ES-I3 (cell line): Measurements from ENCODE around the gene ADAMTS14.

ENCODE experiments used
- H3K36me3 ChIP-seq: 2 replicates; pipeline ENCODE4 v1.6.1; 2013; ENCODE audit warnings: mild to moderate bottlenecking, low read length, control low read depth, moderate library complexity; ENCODE audit not compliant: insufficient read depth
- H3K4me1 ChIP-seq: 2 replicates; pipeline ENCODE4 v1.6.1; 2013; ENCODE audit warnings: mild to moderate bottlenecking, control low read depth, low read length; ENCODE audit not compliant: insufficient read depth
- H3K9ac ChIP-seq: 2 replicates; pipeline ENCODE4 v1.6.1; 2013; ENCODE audit warnings: low read depth, mild to moderate bottlenecking, low read length, moderate library complexity
- H3K9me3 ChIP-seq: 2 replicates; pipeline ENCODE4 v1.6.1; 2013; ENCODE audit warnings: mild to moderate bottlenecking, low read length, moderate library complexity; ENCODE audit not compliant: control insufficient read depth, insufficient read depth

ADAMTS14 gene

DNA sequence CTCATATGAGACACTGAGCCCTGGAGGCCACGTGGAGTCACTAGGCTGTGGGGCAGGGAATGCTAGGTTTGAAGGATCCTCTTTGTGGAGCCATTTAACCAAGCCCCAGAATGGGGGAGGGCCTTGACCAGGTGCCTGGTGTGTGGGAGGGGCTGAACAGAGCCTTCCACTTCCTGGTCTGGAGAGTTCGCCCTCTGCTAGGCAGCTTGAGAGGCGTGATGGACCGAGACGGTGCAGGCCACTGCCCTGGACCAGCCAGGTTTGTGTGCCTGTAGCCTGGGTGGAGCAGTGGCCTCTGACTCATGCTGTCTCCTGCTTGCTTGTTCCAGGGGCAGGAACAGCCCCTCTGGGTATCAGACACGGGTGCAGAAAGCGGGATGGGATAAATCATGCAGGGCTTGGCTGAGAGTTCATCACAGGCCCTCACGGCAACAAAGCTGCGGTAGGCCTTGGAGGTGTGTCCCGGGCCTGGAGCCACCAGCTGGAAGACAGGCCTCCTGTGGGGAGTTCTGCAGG lies 27.4 kb downstream of the ADAMTS14 start:
- Histone ChIP-seq H3K36me3 (no peaks in the 10 kb centered on the region), H3K9ac (no peak overlapping the region), H3K4me1 (no peaks in the 10 kb centered on the region), H3K9me3 (no peaks in the 10 kb centered on the region)

DNA sequence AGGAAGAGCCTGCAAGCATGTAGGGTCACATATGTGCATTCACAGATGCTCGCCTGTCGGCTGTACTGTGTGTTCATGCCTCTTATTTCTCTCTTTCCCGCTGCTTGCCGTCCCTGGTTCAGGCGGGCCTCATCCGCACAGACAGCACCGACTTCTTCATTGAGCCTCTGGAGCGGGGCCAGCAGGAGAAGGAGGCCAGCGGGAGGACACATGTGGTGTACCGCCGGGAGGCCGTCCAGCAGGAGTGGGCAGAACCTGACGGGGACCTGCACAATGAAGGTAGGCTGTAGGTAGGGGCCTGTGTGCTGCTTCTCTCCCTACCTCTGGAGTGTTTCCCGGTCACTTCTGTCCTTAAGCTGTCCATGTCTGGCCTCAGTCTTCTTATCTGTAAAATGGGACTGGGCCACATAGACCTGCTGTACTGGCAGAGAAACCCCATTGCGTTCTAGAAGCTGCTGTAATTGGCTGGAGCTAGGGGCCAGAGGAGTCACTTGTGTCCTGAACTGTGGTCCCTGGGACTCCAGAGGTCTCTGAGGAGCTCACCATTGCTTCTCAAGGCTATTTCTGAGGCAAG lies 30.0 kb downstream of the ADAMTS14 start:
- Histone ChIP-seq H3K36me3 (no peaks in the 10 kb centered on the region), H3K9me3 (no peaks in the 10 kb centered on the region), H3K4me1 (no peaks in the 10 kb centered on the region), H3K9ac (no peak overlapping the region)

DNA sequence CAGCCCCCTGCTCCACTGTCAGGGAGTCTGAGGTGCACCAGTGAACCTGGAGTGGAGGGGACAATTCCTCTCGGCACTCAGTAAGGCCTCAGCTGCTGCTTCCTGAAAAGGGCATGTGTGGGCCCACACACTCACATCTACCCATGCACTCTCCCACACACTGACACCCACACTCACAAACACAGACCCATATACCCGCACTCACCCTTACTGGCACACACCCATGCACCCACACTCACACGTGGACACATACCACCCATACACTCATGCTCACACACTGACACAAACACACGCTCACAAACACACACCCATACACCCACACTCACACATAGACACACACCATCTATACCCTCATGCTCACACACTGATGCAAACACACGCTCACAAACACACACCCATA lies 31.9 kb downstream of the ADAMTS14 start:
- Histone ChIP-seq H3K9ac (no peak overlapping the region), H3K4me1 (no peaks in the 10 kb centered on the region), H3K9me3 (no peaks in the 10 kb centered on the region), H3K36me3 (no peaks in the 10 kb centered on the region)

DNA sequence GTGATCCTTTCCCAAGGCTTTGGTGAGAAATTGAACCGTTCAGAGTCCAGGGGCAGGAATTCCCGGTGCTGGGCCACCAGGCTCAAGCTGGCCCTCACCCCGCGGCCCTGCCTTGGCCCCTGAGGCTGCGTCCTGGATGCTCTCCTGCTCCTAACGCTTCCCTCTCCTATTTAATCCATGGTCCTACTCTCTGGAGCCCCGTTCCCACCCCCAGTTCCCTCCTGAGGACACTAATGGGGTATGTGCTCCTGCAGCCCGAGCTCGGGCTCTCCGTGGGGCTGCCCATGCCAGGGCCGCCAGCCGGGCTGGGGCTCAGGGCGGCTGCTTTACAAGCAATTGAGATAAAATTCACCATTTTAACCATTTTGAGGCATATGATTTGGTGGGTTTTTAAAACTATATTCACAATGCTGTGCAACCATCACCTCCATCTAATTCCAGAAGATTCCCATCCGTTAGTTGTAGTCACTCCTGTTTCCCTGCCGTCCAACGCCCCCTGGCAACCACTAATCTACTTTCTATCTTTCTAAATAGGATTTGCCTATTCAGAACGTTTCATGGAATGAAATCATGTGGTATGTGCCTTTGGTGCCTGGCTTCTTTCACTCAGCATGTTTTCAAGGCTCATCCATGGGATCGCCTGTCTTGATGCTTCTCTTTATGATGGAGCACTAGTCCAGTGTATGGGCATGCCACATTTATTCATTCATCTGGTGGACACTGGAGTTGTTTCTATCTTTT lies 33.0 kb downstream of the ADAMTS14 start:
- H3K9ac ChIP-seq, result no peak overlapping the region
- H3K4me1 ChIP-seq, result no peaks in the 10 kb centered on the region
- H3K36me3 ChIP-seq, result no peaks in the 10 kb centered on the region
- H3K9me3 ChIP-seq, result no peaks in the 10 kb centered on the region

DNA sequence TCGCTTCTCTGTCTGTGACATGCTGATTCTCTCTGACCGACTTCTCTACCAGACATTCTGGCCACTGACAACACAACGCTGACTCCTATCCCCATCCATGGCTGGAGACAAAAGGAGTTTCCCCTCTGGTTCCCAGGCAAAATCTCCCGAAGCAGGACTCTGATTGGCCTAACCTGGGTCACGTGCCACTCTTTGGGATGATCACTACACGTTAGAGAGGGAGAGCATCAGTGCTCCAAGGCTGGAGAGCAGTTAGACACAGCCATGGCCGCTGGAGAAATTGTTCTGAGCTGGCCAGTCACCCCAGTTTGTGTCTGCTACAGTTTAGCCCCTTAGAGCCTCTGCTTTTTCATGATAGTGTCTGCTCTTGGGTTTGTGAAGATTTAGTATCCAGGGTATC lies 38.9 kb downstream of the ADAMTS14 start:
- H3K9ac ChIP-seq, result no peak overlapping the region
- no peaks in the 10 kb centered on the region for H3K9me3 ChIP-seq
- no peaks in the 10 kb centered on the region for H3K36me3 ChIP-seq
- peaks cover 12% of the 10 kb centered on the region for H3K4me1 ChIP-seq

DNA sequence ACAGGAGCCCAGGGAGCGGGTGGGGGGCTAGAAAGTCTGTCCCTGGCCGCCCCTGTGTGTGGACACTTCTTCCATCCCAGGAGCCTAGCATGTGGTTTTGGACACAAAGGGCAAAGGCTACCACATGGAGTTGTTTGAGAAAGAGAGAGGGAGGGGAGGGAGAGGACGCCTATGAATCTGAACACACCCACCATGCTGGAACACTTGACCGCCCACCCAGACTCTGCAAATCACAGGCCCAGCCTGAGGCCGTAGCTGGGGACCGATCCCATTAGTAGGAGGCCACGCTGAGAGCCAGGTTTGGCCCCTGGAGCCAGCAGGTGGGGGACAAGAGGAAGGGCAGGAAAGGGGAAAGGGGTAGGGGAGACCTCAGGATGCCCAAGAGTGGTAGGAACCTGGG lies 39.6 kb downstream of the ADAMTS14 start:
- H3K9me3 ChIP-seq, result no peaks in the 10 kb centered on the region
- H3K9ac ChIP-seq, result no peak overlapping the region
- peaks cover 19% of the 10 kb centered on the region for H3K4me1 ChIP-seq
- H3K36me3 ChIP-seq, result no peaks in the 10 kb centered on the region

DNA sequence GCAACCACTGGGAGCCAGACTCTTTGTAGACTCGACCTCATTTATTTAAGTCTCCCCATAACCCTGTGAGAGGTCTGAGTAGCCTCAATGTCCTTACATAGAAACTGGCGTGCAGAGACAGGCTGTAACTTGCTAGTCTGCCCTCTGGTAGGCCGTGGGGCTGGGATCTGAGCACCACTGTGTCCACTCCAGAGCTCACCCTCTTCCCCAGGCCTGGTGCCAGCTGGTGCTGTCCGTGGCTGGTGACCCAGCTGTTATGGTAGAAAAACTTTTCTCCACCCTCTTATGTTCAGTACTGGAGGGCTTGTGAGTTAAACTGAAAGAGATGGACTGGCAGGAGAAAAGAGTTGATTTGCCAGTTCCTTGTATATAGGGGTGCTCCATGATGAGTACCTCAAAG lies 41.9 kb downstream of the ADAMTS14 start:
- Histone ChIP-seq H3K4me1 (peaks cover 20% of the 10 kb centered on the region), H3K9ac (no peak overlapping the region), H3K9me3 (no peaks in the 10 kb centered on the region), H3K36me3 (no peaks in the 10 kb centered on the region)

DNA sequence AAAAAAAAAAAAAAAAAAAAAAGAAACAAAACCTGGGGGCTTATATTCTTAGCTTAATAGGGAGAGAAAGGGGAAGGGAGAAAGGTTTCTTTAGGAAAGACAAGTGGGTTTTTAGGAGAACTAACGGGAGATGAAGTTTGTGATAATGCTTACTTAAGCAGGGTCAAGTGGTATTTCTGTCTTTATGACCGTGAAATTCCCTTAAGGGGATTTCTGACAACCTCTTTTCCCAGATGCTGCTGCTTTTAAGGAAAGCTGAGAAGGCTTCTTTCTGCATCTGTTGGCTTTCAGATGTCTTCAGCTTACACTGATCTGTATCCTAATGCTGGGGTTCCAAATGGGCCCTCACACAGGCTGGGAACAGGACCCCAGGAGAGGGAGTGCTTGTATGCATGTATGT lies 42.6 kb downstream of the ADAMTS14 start:
- Histone ChIP-seq H3K9ac (no peak overlapping the region), H3K4me1 (peaks cover 20% of the 10 kb centered on the region), H3K9me3 (no peaks in the 10 kb centered on the region)

DNA sequence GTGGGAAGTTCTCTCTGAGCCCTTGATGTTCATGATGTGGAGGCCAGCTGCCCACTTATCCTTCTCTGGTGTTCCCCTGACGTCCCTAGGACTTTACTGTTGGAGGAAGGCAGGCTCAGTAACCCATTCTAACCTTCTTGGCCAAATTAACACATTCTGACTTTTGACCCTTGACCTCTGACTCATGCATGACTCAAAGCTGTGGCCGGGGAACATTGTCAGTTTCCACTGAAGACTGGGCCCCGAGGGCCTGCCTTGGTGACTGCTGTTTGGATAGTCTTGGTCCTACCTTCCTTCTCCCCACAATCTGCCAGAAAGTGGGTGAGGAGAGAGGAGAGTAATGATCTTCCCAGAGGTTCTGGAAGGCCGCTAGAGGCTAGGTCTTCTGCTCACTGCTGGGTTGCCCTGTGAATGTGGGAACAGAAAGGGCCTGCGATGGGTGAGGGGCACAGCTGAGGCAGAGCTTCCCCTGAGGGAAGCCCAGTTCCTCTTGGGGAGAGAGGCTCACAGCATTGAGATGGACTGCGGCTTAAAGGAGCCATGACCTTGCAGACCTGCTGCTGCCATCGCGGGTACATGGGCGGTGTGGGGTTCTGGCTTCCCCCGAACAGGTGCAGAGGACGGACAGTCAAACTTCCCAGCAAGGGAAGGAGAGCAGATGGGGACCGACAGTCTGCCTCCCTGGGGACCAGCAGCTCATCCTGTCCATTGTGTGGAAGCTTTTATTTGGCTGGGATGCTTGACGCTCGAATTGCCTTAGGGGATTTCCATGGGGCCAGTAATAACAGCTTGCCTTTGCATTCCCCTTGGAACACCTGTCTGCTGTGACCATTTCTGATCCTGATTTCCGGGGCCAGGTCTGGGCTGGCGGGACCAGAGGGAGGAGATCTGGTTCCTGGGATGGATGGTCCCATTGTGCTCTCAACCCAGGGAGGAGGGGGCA lies 43.8 kb downstream of the ADAMTS14 start:
- H3K9ac ChIP-seq, result no peak overlapping the region
- peaks cover 20% of the 10 kb centered on the region for H3K4me1 ChIP-seq
- H3K36me3 ChIP-seq, result no peaks in the 10 kb centered on the region
- no peaks in the 10 kb centered on the region for H3K9me3 ChIP-seq

More for the DNA sequence above, 42.6 kb downstream of the ADAMTS14 start:
- H3K36me3 ChIP-seq, result no peaks in the 10 kb centered on the region

DNA sequence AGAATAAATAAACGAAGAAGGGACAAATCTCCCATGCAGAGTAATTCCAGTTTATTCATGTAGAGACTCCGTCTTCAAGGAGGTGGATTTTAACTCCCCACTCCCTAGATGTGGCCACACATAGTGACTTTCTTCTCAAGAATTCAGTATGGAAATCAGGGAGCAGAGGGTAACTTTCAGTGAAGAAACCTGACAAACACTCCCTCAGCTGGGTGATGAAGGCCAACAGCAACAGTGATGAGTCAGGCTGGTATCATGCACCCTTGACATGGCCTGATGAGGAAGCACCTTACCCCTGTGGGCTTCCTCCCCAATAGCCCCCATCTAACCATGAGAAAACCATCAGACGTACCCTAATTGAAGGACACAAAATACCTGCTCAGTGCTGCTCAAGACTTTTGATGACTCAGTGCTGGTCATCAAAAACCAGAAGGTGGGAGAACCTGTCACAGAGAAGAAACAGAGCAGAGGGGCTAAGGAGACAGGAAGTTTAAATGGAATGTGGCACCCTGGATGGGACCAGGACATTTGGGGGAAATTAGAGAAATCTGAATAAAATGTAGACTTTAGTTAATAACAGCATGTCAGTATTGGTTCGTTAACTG lies 50.6 kb downstream of the ADAMTS14 start:
- no peaks in the 10 kb centered on the region for H3K9me3 ChIP-seq
- no peak overlapping the region for H3K9ac ChIP-seq
- H3K36me3 ChIP-seq, result no peaks in the 10 kb centered on the region
- no peaks in the 10 kb centered on the region; the same call in 1 of the 2 replicates for H3K4me1 ChIP-seq

DNA sequence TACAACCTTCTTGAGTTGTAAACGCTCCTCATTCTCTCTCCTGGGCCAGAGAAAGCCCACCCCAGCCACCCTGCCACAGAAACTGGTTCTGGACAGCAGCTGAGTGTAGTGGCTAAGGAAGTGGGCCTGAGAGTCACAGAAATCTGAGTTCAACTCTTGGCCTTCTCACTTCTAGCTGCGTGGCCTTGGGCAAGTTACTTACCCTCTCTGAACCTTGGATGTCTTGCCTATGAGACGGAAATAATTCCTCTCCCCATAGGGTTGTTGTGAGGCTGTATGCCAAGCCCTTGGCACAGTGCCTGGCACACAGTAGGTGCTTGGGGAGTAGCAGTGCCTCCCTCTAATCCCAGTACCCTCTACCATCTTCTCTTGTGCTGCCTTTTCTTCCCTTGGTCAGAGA lies 51.5 kb downstream of the ADAMTS14 start:
- no peak overlapping the region for H3K9ac ChIP-seq
- H3K9me3 ChIP-seq, result no peaks in the 10 kb centered on the region
- no peaks in the 10 kb centered on the region; the same call in 1 of the 2 replicates for H3K4me1 ChIP-seq
- H3K36me3 ChIP-seq, result no peaks in the 10 kb centered on the region

DNA sequence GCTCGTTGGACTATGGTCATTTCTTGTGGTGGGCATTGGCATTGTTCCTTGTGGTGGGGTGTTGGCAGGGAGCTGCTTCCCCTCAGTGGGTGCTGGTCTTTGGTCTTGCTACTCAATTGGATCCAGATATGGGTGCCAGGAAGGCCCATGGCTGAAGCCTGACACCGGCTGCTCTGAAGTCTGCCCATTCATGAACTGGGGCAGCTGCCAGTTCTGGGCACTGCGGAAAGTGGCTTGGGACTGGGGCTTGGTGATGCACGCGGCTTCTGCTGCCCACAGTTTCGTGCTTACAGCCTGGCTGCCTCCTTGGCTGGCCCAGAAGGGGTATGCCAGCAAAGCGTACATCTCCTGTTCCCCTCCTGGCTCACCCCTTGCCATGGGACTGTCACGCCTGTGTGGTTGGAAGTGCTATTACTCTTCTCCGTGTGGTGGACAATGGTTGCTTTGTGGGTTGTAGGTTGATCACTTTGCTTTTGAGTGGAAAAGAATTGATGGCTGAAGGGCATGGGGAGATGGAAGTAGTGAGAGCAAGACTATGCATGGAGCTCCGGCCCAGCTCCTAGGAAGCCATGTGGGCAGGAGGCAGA lies 54.7 kb downstream of the ADAMTS14 start:
- H3K9me3 ChIP-seq, result no peaks in the 10 kb centered on the region
- H3K4me1 ChIP-seq, result no peaks in the 10 kb centered on the region; the same call in 1 of the 2 replicates
- no peak overlapping the region for H3K9ac ChIP-seq
- no peaks in the 10 kb centered on the region for H3K36me3 ChIP-seq

DNA sequence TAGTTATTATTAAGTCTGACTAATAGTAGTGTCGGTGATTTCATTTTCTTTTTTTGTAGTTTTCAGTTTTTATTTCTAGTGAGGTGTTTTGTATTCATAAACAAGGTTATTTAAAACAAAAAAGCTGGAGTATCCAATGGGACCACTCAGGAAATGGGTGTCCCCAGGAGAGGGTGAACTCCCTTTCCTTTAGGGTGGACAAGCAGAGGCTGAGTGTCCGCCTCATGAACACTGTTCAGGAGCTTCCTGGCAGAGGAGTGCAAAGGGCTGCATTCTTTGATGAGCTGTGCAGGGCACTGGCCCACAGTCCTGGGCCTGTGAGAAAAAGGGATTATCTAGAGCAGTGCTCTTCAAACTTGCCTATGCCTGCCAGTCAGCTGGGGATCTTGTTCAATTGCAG lies 56.0 kb downstream of the ADAMTS14 start:
- Histone ChIP-seq H3K9me3 (no peaks in the 10 kb centered on the region), H3K4me1 (no peaks in the 10 kb centered on the region), H3K36me3 (no peaks in the 10 kb centered on the region), H3K9ac (no peak overlapping the region)
